Measurements from ENCODE around the gene SEMA4D.

DNA sequence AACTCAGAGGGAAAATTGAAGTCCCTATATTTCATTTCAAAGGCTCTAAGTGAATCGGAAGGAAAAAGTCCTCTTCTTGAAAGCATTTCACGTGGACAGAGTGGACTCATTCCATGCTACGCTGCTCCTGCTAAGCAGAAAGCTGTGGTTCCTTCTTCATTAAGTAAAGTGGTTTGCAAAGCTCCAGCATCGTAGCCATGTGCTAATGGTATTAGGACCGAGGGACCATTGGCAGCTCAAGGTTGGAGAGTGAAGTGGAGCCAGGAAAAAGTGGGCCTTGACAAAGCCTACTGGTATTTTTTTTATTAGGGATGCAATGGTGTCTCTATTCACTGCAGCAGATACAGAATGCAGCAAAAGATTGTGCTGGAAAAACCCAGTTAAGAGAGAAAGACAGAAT lies 16.4 kb upstream of the SEMA4D start:
- TF ChIP-seq, protein P1, sequence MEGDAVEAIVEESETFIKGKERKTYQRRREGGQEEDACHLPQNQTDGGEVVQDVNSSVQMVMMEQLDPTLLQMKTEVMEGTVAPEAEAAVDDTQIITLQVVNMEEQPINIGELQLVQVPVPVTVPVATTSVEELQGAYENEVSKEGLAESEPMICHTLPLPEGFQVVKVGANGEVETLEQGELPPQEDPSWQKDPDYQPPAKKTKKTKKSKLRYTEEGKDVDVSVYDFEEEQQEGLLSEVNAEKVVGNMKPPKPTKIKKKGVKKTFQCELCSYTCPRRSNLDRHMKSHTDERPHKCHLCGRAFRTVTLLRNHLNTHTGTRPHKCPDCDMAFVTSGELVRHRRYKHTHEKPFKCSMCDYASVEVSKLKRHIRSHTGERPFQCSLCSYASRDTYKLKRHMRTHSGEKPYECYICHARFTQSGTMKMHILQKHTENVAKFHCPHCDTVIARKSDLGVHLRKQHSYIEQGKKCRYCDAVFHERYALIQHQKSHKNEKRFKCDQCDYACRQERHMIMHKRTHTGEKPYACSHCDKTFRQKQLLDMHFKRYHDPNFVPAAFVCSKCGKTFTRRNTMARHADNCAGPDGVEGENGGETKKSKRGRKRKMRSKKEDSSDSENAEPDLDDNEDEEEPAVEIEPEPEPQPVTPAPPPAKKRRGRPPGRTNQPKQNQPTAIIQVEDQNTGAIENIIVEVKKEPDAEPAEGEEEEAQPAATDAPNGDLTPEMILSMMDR (IDR thresholded peaks at IDR 0.05): no peak
- TF ChIP-seq EP300 (IDR thresholded peaks at IDR 0.05): no peak
- TF ChIP-seq POLR2A (IDR thresholded peaks at IDR 0.05): no peak
- no peak for TF ChIP-seq POLR2AphosphoS5 (IDR thresholded peaks at IDR 0.05)
